Panc1 (cell line): ENCODE results near the gene NNAT. TPM values are rescaled to one million over a fixed set of nuclear protein-coding genes. Genes with fewer than 3 reads are reported as not detected.

Experiments used
- ATAC-seq: fragments of 200-7000 bp; cut with Tn5 transposase; 2 replicates; pipeline ENCODE4 v1.9.1; 2020; ENCODE audit warnings: mild to moderate bottlenecking, moderate library complexity
- BruUV-seq: library from RNA; stranded (reverse); fragments of 400-500 nt; replicated peaks from 2 replicates; lab custom pipeline; 2021; lab: Mats Ljungman, UMichigan
- CTCF ChIA-PET: fragments of 300-600 bp; sonication (Branson Sonifier 250); formaldehyde crosslinking; loops from one replicate; lab custom pipeline; 2022; ENCODE audit warnings: antibody characterized with exemption; lab: Charles Lee
- POLR2A ChIA-PET: fragments of 300-600 bp; sonication (Branson Sonifier 250); formaldehyde crosslinking; loops from one replicate; lab custom pipeline; 2022; ENCODE audit warnings: antibody characterized with exemption; lab: Charles Lee
- DNase-seq: peaks from one replicate; pipeline ENCODE4 v3.0.0-alpha.2; 2010; ENCODE audit warnings: low read depth, low spot score
- H3K27ac ChIP-seq: 2 replicates; pipeline ENCODE4 v1.5.1; 2011; ENCODE audit warnings: mild to moderate bottlenecking, low read length, inconsistent platforms
- H3K27me3 ChIP-seq: fragments of 200-500 bp; sonication (Bioruptor generic); 2 replicates; pipeline ENCODE4 v1.6.0; 2014; ENCODE audit warnings: low read length, inconsistent platforms; ENCODE audit not compliant: control insufficient read depth, insufficient read depth
- H3K36me3 ChIP-seq: fragments of 200-500 bp; sonication (Bioruptor generic); 2 replicates; pipeline ENCODE4 v1.5.1; 2014; ENCODE audit warnings: inconsistent platforms, mild to moderate bottlenecking, low read length, moderate library complexity; ENCODE audit not compliant: control insufficient read depth, insufficient read depth
- H3K4me1 ChIP-seq: 2 replicates; pipeline ENCODE4 v1.5.1; 2011; ENCODE audit warnings: inconsistent platforms, mild to moderate bottlenecking, low read length, moderate library complexity; ENCODE audit not compliant: control insufficient read depth, insufficient read depth
- H3K4me3 ChIP-seq, 2 experiments: 2 replicates each; pipeline ENCODE4 v1.5.1; 2011 to 2012; ENCODE audit warnings: low read depth in 2 of 2, low read length in 2 of 2, mild to moderate bottlenecking in 2 of 2, inconsistent platforms in 1 of 2, moderate library complexity in 1 of 2
- H3K9me3 ChIP-seq: fragments of 200-500 bp; sonication (Bioruptor generic); 2 replicates; pipeline ENCODE4 v1.5.1; 2014; ENCODE audit warnings: low read depth, mild to moderate bottlenecking, inconsistent platforms, low read length, moderate library complexity; ENCODE audit not compliant: control insufficient read depth, insufficient read depth
- POLR2AphosphoS5 ChIP-seq: IDR thresholded peaks from 2 replicates; pipeline ENCODE4 v1.6.1; 2012; ENCODE audit warnings: mild to moderate bottlenecking, low read depth, low read length, moderate library complexity
- SIN3A ChIP-seq: IDR thresholded peaks from 2 replicates; pipeline ENCODE4 v1.6.1; 2012; ENCODE audit warnings: low read depth, mild to moderate bottlenecking, low read length, moderate library complexity, borderline replicate concordance; ENCODE audit not compliant: insufficient read depth
- TCF7L2 ChIP-seq: IDR thresholded peaks from 2 replicates; pipeline ENCODE4 v1.6.1; 2011; ENCODE audit warnings: mild to moderate bottlenecking, low read depth, low read length, inconsistent platforms
- in situ Hi-C: cut with HindIII; loops from 2 replicates; pipeline ENCODE4 v1.10.0; 2016; ENCODE audit warnings: low sequenced_read_pairs, low pct_unique_long_range_greater_than_20kb
- intact Hi-C: fragments of 100-400 bp; cut with micrococcal nuclease; formaldehyde crosslinking; loops from one replicate; pipeline ENCODE4 v1.10.0; 2022; ENCODE audit not compliant: unreplicated experiment
- total RNA-seq: library from RNA; stranded (reverse); gene quantifications from one replicate; pipeline ENCODE4 v1.2.1, GENCODE V29; 2021; ENCODE audit not compliant: unreplicated experiment
- TF ChIP-seq, protein P1 (sequence below): fragments of 450-650 bp; IDR thresholded peaks from 2 replicates; pipeline ENCODE4 v1.5.1; 2017; ENCODE audit warnings: mild to moderate bottlenecking
- TF ChIP-seq, protein P2 (sequence below), 2 experiments: IDR thresholded peaks; 2 replicates each; pipeline ENCODE4 v1.6.1; 2011 to 2012; ENCODE audit warnings: low read depth in 2 of 2, control low read depth in 1 of 2, low read length in 1 of 2, mild to moderate bottlenecking in 1 of 2, moderate library complexity in 1 of 2; ENCODE audit not compliant: insufficient read depth in 1 of 2

The NNAT gene
- total RNA-seq, 1 experiment from 2014 or later, result not detected

- POLR2A ChIA-PET, result no interaction called here
- intact Hi-C loops, result no loop called here
These were observed 15.5 kb upstream of the NNAT start for GRCh38 chr20:37505263-37506151.

DNA sequence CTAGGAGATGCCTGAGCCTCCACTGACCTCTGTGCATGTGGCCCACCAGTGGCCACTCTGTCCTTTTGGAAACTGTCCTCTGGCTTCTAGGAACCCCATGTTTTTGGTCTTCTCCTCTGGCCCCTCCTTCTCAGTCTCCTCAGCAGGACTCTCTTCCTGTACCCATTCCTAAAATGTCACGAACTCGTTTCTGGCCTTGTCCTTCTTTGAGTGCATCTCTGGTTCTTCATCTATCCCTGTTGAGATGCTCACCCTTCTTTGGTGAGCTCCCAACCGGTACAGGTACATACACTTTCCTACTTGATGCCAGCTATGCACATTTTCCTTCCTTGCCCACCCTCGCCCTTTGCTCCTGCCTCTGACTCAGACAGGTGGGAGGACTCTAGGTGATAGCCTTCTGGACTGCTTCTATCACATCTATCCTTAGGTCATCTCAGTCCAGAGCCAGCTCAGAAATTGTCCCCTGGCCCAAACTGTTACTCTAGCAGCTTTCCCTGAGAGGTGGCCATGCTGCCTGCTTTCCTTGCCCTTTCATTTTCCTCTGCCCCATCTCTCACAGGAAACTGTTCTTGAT is 14.8 kb upstream of the NNAT start:
- Histone ChIP-seq H3K4me1 (no peaks in the 10 kb centered on the region), H3K9me3 (no peaks in the 10 kb centered on the region), H3K4me3 (no peak overlapping the region), H3K27me3 (no peaks in the 10 kb centered on the region), H3K36me3 (no peaks in the 10 kb centered on the region), H3K27ac (no peak overlapping the region)
- TF ChIP-seq, protein P1, sequence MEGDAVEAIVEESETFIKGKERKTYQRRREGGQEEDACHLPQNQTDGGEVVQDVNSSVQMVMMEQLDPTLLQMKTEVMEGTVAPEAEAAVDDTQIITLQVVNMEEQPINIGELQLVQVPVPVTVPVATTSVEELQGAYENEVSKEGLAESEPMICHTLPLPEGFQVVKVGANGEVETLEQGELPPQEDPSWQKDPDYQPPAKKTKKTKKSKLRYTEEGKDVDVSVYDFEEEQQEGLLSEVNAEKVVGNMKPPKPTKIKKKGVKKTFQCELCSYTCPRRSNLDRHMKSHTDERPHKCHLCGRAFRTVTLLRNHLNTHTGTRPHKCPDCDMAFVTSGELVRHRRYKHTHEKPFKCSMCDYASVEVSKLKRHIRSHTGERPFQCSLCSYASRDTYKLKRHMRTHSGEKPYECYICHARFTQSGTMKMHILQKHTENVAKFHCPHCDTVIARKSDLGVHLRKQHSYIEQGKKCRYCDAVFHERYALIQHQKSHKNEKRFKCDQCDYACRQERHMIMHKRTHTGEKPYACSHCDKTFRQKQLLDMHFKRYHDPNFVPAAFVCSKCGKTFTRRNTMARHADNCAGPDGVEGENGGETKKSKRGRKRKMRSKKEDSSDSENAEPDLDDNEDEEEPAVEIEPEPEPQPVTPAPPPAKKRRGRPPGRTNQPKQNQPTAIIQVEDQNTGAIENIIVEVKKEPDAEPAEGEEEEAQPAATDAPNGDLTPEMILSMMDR, result no peak
- TF ChIP-seq, protein P2, sequence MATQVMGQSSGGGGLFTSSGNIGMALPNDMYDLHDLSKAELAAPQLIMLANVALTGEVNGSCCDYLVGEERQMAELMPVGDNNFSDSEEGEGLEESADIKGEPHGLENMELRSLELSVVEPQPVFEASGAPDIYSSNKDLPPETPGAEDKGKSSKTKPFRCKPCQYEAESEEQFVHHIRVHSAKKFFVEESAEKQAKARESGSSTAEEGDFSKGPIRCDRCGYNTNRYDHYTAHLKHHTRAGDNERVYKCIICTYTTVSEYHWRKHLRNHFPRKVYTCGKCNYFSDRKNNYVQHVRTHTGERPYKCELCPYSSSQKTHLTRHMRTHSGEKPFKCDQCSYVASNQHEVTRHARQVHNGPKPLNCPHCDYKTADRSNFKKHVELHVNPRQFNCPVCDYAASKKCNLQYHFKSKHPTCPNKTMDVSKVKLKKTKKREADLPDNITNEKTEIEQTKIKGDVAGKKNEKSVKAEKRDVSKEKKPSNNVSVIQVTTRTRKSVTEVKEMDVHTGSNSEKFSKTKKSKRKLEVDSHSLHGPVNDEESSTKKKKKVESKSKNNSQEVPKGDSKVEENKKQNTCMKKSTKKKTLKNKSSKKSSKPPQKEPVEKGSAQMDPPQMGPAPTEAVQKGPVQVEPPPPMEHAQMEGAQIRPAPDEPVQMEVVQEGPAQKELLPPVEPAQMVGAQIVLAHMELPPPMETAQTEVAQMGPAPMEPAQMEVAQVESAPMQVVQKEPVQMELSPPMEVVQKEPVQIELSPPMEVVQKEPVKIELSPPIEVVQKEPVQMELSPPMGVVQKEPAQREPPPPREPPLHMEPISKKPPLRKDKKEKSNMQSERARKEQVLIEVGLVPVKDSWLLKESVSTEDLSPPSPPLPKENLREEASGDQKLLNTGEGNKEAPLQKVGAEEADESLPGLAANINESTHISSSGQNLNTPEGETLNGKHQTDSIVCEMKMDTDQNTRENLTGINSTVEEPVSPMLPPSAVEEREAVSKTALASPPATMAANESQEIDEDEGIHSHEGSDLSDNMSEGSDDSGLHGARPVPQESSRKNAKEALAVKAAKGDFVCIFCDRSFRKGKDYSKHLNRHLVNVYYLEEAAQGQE (IDR thresholded peaks at IDR 0.05; ENCODE audit: insufficient read depth in 1 of 2, low read depth in 2 of 2, low read length in 1 of 2), result no peak
- TF ChIP-seq SIN3A, result no peak
- TF ChIP-seq POLR2AphosphoS5, result no peak
- TF ChIP-seq TCF7L2, result no peak
- ChIA-PET POLR2A (no interaction called here), CTCF (no interaction called here)
- BruUV-seq, result no TSS peak
- DNase-seq, result no peak
- intact Hi-C loops, result no loop called here
- in situ Hi-C loops, result no loop called here
- no peak for ATAC-seq

More at GRCh38 chr20:37505263-37506151, 15.5 kb upstream of the NNAT start:
- no peaks in the 10 kb centered on the region for H3K27me3 ChIP-seq
- no peak for DNase-seq
- TF ChIP-seq, protein P1, result no peak
- TF ChIP-seq, protein P2 (IDR thresholded peaks at IDR 0.05; ENCODE audit: insufficient read depth in 1 of 2, low read depth in 2 of 2, low read length in 1 of 2), result no peak
- in situ Hi-C loops, result no loop called here
- H3K4me3 ChIP-seq, result no peak overlapping the region
- CTCF ChIA-PET, result no interaction called here
- ATAC-seq, result no peak
- H3K9me3 ChIP-seq, result no peaks in the 10 kb centered on the region
- no peaks in the 10 kb centered on the region for H3K36me3 ChIP-seq
- H3K4me1 ChIP-seq, result no peaks in the 10 kb centered on the region
- BruUV-seq, result no TSS peak
- H3K27ac ChIP-seq, result no peak overlapping the region
